ENCODE measurements around the gene TNFRSF1B.

The TNFRSF1B gene

DNA sequence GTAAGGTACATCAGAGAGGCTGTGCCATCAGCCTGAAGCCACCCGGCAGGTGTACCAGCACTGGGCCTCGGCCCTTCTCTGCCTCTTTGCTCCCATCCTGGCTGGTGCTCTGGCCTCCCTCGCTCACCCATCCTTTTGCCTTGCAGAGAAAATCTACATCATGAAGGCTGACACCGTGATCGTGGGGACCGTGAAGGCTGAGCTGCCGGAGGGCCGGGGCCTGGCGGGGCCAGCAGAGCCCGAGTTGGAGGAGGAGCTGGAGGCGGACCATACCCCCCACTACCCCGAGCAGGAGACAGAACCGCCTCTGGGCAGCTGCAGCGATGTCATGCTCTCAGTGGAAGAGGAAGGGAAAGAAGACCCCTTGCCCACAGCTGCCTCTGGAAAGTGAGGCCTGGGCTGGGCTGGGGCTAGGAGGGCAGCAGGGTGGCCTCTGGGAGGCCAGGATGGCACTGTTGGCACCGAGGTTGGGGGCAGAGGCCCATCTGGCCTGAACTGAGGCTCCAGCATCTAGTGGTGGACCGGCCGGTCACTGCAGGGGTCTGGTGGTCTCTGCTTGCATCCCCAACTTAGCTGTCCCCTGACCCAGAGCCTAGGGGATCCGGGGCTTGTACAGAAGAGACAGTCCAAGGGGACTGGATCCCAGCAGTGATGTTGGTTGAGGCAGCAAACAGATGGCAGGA, 24.5 kb upstream of the TNFRSF1B start:
- DNase-seq: peak; percentile 61

DNA sequence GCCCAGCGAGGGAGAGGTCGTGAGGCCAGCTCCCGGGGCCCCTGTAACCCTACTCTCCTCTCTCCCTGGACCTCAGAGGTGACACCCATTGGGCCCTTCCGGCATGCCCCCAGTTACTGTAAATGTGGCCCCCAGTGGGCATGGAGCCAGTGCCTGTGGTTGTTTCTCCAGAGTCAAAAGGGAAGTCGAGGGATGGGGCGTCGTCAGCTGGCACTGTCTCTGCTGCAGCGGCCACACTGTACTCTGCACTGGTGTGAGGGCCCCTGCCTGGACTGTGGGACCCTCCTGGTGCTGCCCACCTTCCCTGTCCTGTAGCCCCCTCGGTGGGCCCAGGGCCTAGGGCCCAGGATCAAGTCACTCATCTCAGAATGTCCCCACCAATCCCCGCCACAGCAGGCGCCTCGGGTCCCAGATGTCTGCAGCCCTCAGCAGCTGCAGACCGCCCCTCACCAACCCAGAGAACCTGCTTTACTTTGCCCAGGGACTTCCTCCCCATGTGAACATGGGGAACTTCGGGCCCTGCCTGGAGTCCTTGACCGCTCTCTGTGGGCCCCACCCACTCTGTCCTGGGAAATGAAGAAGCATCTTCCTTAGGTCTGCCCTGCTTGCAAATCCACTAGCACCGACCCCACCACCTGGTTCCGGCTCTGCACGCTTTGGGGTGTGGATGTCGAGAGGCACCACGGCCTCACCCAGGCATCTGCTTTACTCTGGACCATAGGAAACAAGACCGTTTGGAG, 23.7 kb upstream of the TNFRSF1B start:
- DNase-seq: no peak

DNA sequence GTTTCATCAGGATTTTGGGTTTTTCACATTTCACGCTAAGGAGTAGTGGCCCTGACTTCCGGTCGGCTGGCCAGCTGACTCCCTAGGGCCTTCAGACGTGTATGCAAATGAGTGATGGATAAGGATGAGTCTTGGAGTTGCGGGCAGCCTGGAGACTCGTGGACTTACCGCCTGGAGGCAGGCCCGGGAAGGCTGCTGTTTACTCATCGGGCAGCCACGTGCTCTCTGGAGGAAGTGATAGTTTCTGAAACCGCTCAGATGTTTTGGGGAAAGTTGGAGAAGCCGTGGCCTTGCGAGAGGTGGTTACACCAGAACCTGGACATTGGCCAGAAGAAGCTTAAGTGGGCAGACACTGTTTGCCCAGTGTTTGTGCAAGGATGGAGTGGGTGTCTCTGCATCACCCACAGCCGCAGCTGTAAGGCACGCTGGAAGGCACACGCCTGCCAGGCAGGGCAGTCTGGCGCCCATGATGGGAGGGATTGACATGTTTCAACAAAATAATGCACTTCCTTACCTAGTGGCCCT, 23.1 kb upstream of the TNFRSF1B start:
- peak; percentile 86 for DNase-seq

GRCh38 chr1:12144236-12144635, 22.6 kb upstream of the TNFRSF1B start:
- DNase-seq: peak; percentile 68

DNA sequence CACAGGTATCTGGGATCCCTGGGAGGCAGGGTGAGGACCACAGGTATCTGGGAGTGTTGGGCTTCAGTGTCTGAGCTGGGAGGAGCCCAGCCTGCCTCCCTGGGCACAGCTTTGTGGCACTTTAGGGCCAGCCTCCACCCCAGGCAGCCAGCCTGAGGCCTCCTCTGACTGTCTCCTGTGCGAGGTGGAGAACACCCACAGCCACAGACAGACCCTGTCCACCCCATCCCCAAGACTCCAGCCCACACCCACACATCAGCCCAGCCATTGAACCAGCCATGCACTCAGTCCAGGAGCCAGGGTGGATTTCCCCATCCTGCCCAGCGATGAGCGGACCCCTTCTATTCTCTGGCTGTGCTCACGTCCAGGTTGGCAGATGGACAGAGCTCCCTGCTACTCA, 21.8 kb upstream of the TNFRSF1B start:
- DNase-seq: no peak

DNA sequence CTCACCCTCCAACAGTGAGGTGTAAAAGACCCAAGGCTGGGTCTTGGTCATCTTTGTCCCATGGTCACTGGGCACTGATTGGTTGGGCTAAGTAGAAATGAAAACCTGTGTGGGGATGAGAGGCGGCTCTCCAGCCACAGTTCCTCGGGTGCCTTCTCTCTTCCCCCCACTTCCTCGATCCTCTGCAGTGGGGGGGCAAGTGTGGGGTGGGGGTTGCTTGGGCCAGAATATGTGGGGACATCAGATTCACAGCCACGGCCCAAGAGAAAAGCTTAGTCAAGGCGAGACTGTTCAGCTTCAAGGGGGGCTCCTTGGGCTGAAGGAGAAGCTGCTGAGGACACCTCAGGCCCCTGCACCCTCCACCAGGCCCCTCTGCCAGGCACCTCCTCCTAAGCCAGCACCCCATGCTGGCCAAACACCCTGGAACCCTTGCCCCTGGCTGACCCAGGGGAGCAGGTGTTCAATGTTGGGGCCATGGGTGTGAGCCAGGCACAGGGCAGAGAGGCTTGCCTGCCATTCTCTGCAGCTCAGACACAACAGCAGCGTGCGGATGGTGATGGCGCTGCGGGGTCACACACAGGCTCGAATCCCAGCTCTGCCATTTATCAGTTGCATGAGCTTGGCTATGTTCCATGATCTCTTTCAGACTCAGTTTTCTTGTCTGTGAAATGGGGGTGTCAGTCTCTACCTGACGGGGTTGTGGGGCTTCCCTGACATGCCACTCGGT, 21.0 kb upstream of the TNFRSF1B start:
- no peak for DNase-seq

DNA sequence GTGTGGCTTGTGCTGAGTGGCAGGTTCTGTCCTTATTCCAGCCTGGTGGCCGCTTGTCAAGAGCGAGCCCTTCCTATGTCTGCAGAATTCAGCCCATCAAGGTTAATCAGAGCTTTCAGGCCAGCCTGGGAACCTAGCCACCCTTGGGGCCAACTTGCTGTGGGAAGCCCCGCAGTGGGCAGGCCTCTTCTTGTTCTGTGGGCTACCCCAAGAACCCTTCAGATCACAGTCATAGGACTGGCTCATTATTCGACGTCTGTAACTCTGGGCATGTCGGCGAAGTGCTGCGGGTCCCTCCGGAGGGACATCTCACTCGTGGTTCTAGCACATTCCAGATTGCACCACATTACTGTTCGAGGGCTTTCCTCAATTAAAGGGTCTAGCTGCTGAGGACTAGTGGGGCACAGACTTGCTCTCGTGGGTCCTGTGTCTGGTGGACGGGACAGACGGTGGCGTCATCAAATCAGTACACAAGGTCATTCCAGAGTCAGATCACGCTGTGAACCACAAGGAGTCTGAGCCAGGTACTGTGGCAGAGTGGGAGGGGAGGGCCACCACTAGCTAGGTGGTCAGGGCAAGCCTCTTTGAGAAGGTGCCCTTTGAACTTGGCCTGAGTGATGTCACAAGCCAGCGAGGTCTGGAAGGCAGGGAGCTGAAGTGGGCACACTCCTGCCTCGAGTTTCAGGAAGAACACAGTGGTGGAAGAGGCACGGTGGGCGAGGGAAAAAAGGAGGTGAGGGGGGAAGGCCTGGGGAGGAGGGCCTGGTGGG, 20.3 kb upstream of the TNFRSF1B start:
- no peak for DNase-seq

DNA sequence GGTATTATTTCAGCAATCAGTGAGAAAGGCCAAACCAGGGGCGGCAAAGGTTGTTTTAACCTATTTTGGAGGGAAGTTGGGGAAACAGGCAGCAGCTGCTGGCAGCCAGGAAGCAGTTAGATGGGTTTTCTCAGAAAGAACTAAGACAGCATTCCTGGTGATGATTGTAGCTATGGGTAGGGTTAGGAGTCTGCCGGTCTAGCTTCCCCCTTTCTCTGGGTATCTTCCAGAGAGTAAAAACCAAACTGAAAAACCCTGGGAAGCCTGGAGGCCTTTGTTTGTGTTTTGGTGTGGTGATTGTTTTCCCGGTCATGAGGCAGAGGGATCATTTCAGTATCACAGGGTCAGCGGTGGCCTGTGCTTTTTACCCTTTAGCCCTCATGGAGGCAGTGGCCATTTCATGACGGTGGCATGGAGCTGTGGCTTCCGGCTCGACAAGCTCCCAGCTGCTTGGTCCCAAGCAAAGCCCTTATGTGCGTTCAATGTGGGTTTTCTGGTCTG, 19.5 kb upstream of the TNFRSF1B start:
- no peak for DNase-seq

DNA sequence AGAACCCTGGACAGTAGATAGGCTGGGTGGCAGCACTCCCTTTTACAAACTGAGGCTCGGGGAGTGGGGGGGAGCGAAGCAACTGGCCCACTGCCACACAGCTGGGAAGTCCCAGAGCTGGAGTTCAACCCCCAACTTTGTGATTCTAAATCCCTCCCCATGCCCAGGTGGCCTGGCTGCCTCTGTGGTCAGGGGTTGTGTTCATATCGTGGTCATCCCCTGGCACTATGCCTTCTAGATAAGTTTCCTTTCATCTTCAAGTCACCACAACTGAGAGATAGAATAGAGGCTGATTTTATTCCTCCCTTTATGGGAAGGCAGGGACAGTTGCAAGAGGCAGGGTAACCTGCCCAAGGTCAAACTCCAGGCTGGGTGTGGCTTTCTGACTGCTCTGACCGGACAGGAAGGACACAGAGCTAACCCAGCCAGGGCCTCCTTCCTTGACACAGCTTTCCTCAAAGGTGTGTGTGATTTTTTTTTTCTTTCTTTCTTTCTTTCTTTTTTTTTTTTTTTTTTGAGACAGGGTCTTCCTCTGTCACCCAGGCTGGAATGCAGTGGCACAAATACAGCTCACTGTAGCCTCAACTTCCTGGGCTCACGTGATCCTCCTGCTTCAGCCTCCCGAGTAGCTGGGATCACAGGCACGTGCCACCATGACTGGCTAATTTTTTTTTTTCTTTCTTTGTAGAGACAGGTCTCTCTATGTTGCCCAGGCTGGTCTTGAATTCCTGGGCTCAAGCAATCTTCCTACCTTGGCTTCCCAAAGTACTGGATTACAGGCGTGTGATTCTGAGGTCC, 18.4 kb upstream of the TNFRSF1B start:
- DNase-seq: no peak

- no peak for DNase-seq
Observed at GRCh38 chr1:12148958-12149790, 17.6 kb upstream of the TNFRSF1B start.

- no peak for DNase-seq
Observed at GRCh38 chr1:12149791-12150175, 17.0 kb upstream of the TNFRSF1B start.

DNA sequence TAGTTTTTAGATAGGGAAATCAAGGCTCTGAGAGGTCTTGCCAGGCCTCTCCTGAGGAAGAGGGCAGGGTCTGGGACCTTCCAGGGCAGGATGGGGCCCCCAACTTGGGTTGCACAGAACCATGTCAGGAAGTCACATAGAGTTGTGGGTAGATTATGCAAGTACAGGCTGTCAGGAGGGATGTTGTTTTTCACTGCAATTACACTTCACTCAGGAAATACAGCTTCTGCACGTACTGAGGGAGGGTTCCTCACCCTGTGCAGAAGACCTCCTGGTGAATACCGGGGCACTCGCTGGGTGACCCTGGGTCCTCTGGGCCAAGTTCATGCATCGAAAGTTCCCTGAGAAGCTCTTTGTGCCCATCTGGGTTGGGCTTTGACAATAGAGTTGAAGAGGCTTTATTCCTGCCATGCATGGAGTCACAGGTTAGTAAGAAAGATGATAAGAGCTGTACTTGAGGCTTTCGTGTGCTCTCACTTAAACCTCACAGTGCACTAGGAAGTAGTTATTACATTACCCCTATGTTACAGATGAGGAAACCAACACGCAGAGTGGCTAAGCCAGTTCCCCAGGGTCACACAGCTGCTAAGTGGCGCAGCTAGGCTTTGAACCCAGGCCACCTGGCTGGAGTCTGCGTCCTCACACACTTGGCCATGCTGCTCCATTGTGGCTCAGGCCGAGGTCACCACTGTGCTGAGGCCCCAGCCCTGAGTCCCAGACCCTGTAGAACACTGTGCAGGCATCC, 16.2 kb upstream of the TNFRSF1B start:
- DNase-seq: no peak

DNA sequence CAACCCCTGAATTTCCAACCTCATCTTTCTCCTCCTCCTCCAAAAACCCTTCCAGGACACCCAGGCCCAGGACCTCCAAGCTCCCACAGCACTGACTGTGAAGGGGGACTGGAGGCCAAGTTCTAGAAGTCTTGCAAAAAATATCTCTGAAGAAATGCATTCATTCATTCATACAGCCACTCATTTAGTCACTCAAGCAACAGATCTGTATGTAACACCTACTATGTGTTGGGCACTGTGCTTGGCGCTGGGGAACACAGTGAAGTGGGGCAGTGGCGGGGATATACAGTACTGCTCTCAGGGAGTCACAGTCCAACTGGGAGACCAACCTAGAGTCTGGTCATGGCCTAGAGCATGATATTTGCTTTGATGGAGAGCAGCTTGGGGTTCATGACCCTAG, 15.3 kb upstream of the TNFRSF1B start:
- DNase-seq: no peak

DNA sequence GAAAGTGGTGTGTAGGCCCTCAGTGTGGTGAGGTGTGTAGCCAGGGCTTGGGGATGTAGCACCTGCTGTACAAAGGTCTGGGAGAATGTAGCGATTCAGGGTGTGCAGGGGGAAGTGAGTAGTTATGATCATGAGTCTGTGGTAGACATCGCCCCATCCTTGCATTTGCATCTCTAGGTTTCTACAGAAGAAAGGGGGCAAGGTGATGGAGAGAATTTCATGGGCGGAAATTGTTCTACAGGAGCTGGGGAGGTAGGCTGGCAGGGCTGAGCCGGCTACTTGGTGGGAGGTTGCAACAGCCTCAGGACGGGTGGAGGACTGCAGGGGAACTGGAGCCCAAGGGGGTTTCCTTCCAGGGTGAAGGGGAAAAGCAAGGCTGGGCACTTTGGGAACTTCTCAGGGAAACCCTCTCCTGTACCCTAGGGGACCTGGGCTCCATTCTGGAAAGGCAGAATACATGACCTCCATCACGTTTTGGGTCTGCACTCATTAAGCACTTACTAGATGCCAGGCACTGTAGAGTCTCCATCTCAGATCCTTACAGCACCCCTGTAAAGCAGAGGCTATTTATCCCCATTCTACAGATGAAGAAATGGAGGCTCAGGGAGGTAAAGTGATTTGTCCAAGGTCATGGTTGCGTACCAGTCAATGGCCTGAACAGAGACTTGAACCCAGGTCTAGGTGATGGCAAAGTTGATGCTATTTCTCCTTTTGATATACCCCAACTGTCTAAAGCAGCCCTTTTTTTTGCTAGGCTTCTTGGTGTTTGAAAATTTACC, 14.5 kb upstream of the TNFRSF1B start:
- no peak for DNase-seq

DNA sequence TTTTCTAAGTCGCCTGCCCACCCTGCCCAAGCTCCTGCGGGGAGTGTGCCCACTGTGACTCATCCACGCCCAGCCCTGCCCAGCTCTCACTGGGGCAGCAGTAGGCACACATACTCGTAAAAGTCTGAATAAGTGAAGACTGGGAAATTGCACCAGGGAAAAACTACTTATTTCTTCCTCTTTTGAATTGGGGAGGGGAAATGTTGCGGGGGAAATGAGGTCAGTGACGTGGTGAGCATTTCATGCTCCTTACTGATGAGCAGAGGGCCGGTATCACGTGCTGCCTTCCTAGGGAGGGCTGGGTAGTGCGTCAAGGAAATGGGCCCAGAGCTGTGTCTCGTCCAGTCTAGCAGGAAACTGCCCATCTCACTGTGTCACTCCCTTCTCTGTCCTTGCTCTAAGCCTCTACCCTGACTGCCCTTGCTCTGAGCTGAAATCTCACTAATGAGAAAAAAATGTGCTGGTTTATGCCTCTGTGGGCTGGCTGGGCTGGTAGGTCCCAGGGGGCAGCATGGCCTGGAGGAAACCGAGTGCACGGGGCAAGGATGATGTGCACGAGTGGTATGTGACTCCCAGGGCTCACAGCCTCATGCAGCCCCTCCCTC, 13.5 kb upstream of the TNFRSF1B start:
- DNase-seq: peak; percentile 81

GRCh38 chr1:12155328-12155727, 11.5 kb upstream of the TNFRSF1B start:
- DNase-seq: no peak

GRCh38 chr1:12157366-12158231, 9.2 kb upstream of the TNFRSF1B start:
- DNase-seq: no peak

All from islet precursor cell (in vitro differentiated cells).